ENCODE measurements around the gene TBX20. TPM values are rescaled to one million over a fixed set of nuclear protein-coding genes. Genes with fewer than 3 reads are reported as not detected.
"Not testable (repeated sequence)": the region's sequence is repeated elsewhere in the genome, so short reads cannot be mapped to it uniquely, and the experiment has no call there.

TBX20 gene
- total and polyA plus RNA-seq, 10 of the 15 experiments (the other 5 are each of a cell fraction or from before 2014, with no cell fraction given) = not detected

- peak; percentile 65 for ATAC-seq
- in situ Hi-C loops (cut with MboI) = not testable (repeated sequence)
Measured at GRCh38 chr7:35228496-35229051, 25.3 kb downstream of the TBX20 start.

DNA sequence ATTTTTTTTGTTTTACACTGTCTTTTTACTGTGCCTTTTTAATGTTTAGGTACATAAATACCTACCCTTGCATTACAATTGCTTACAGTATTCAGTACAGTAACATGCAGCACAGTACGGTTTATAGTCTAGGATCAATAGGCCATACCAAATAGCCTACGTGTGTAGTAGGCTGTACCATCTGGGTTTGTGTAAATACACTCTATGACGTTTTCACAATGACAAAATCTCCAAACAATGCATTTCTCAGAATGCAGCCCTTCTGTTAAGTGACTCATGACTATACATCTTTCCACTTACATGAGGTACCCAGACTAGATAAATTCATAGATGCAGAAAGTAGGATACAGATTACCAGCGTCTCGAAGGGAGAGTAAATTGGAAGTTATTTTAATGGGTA, 26.5 kb downstream of the TBX20 start:
- H3K27me3 ChIP-seq (replicated peaks in 1 of 2; ENCODE audit: control insufficient read depth in 2 of 2, insufficient read depth in 2 of 2, low read length in 1 of 2); H2AFZ ChIP-seq (ENCODE audit: control insufficient read depth, low read depth, low read length); H3K27ac ChIP-seq (ENCODE audit: control insufficient read depth, insufficient read depth); CTCF ChIA-PET; POLR2A ChIA-PET; SMC1A ChIA-PET (ENCODE audit: uncharacterized antibody, unreplicated experiment); in situ Hi-C loops (cut with MboI); RAD21 ChIA-PET (ENCODE audit: unreplicated experiment); H3K9ac ChIP-seq (ENCODE audit: control insufficient read depth, insufficient read depth, low read length); H3K36me3 ChIP-seq (ENCODE audit: control insufficient read depth in 2 of 2, insufficient read depth in 2 of 2, low read length in 1 of 2); intact Hi-C loops (cut with micrococcal nuclease; ENCODE audit: unreplicated experiment); H3K4me1 ChIP-seq (ENCODE audit: control insufficient read depth, insufficient read depth, low read length); ATAC-seq; H3K4me3 ChIP-seq; FAIRE-seq; H3K9me3 ChIP-seq (replicated peaks; ENCODE audit: control insufficient read depth, insufficient read depth, low read length); BruUV-seq (replicated peaks); DNase-seq (ENCODE audit: low read depth, low spot score); H4K20me1 ChIP-seq (ENCODE audit: control insufficient read depth, insufficient read depth); H3K79me2 ChIP-seq (ENCODE audit: control insufficient read depth, insufficient read depth, low read length); H3K4me2 ChIP-seq (ENCODE audit: control insufficient read depth, insufficient read depth): not testable (repeated sequence)
- WGBS (ENCODE audit: insufficient coverage, insufficient replicate concordance, low lambda C conversion rate, missing lambda C conversion rate) = 42% methylated on average over 5 of the region's 5 CpGs

More at GRCh38 chr7:35228496-35229051, 25.3 kb downstream of the TBX20 start:
- SMC1A ChIA-PET (ENCODE audit: uncharacterized antibody, unreplicated experiment); H3K27ac ChIP-seq (ENCODE audit: control insufficient read depth, insufficient read depth); POLR2A ChIA-PET; H3K4me1 ChIP-seq (ENCODE audit: control insufficient read depth, insufficient read depth, low read length); H3K9ac ChIP-seq (ENCODE audit: control insufficient read depth, insufficient read depth, low read length); H3K27me3 ChIP-seq (replicated peaks in 1 of 2; ENCODE audit: control insufficient read depth in 2 of 2, insufficient read depth in 2 of 2, low read length in 1 of 2); H4K20me1 ChIP-seq (ENCODE audit: control insufficient read depth, insufficient read depth); H3K36me3 ChIP-seq (ENCODE audit: control insufficient read depth in 2 of 2, insufficient read depth in 2 of 2, low read length in 1 of 2); H2AFZ ChIP-seq (ENCODE audit: control insufficient read depth, low read depth, low read length); H3K4me2 ChIP-seq (ENCODE audit: control insufficient read depth, insufficient read depth); DNase-seq (ENCODE audit: low read depth, low spot score); intact Hi-C loops (cut with micrococcal nuclease; ENCODE audit: unreplicated experiment); H3K79me2 ChIP-seq (ENCODE audit: control insufficient read depth, insufficient read depth, low read length); BruUV-seq (replicated peaks); H3K9me3 ChIP-seq (replicated peaks; ENCODE audit: control insufficient read depth, insufficient read depth, low read length); H3K4me3 ChIP-seq; RAD21 ChIA-PET (ENCODE audit: unreplicated experiment); CTCF ChIA-PET: not testable (repeated sequence)
- peak; percentile 59 for FAIRE-seq
- 2% methylated on average over 5 of the region's 5 CpGs for WGBS (ENCODE audit: insufficient coverage, insufficient replicate concordance, low lambda C conversion rate, missing lambda C conversion rate)
- TF ChIP-seq RUNX3 (IDR thresholded peaks at IDR 0.05; ENCODE audit: low read length) (peak; percentile 34; the same call in 1 of the 2 replicates), MEF2A (IDR thresholded peaks at IDR 0.05; ENCODE audit: insufficient read depth, low read depth, low read length) (0 out of 2 replicates have a peak, but pooled peaks have one; percentile 37), MEF2B (IDR thresholded peaks at IDR 0.05; ENCODE audit: partially characterized antibody, poor library complexity, severe bottlenecking) (peak; percentile 55)

DNA sequence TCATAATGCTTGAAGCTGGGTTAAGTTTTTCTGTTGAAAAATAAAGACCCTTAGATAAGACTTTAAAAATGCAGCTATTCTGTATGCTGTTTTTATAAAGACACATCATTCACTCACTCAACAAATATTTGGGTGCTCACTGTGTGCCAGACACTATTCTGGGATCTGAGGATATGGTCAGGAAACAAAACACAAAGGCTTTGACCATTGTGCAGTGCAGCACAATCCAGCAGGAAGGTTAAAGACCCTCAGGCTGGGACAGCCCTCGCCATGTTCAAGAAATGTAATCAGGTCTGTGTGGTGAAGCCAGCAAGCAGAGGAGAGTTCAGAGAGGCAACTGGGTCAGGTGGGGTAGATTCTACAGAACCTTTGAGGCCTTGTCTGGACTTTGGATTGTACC, 31.5 kb downstream of the TBX20 start:
- in situ Hi-C loops (cut with MboI) = loop anchor here (25.0 kb wide), 1 partner anchor 290 kb away; no protein-coding TSS in a partner anchor
- H3K27me3 ChIP-seq (replicated peaks in 1 of 2; ENCODE audit: control insufficient read depth in 2 of 2, insufficient read depth in 2 of 2, low read length in 1 of 2); BruUV-seq (replicated peaks); H3K4me2 ChIP-seq (ENCODE audit: control insufficient read depth, insufficient read depth); H3K9ac ChIP-seq (ENCODE audit: control insufficient read depth, insufficient read depth, low read length); DNase-seq (ENCODE audit: low read depth, low spot score); H4K20me1 ChIP-seq (ENCODE audit: control insufficient read depth, insufficient read depth); ATAC-seq; POLR2A ChIA-PET; CTCF ChIA-PET; H2AFZ ChIP-seq (ENCODE audit: control insufficient read depth, low read depth, low read length); H3K79me2 ChIP-seq (ENCODE audit: control insufficient read depth, insufficient read depth, low read length); H3K4me1 ChIP-seq (ENCODE audit: control insufficient read depth, insufficient read depth, low read length); H3K36me3 ChIP-seq (ENCODE audit: control insufficient read depth in 2 of 2, insufficient read depth in 2 of 2, low read length in 1 of 2); H3K27ac ChIP-seq (ENCODE audit: control insufficient read depth, insufficient read depth); H3K9me3 ChIP-seq (replicated peaks; ENCODE audit: control insufficient read depth, insufficient read depth, low read length); intact Hi-C loops (cut with micrococcal nuclease; ENCODE audit: unreplicated experiment); RAD21 ChIA-PET (ENCODE audit: unreplicated experiment); H3K4me3 ChIP-seq; SMC1A ChIA-PET (ENCODE audit: uncharacterized antibody, unreplicated experiment); FAIRE-seq: not testable (repeated sequence)
- WGBS (ENCODE audit: insufficient coverage, insufficient replicate concordance, low lambda C conversion rate, missing lambda C conversion rate) = 0% methylated on average over 1 of the region's 1 CpG

DNA sequence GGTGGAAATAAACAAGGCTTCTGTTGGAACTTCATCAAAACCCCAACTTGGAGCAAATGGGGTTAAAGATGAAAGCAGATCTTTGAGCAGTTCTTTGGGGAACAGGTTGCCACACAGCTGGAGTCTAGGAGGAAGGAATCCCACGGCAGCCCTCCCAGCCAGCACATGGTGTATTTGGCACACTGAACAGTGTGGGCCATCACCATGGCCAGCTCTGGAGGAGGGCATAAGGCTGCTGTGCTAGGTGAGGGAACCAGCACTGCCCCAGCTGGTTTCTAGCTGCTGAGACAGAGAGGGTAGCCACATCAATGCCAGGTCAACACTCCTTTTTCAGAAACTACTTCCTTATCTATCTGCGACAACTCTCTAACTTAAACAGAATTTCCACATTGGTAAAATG, 33.7 kb downstream of the TBX20 start:
- H3K4me1 ChIP-seq (ENCODE audit: control insufficient read depth, insufficient read depth, low read length); H3K4me2 ChIP-seq (ENCODE audit: control insufficient read depth, insufficient read depth); H4K20me1 ChIP-seq (ENCODE audit: control insufficient read depth, insufficient read depth); H3K9me3 ChIP-seq (replicated peaks; ENCODE audit: control insufficient read depth, insufficient read depth, low read length); H3K27ac ChIP-seq (ENCODE audit: control insufficient read depth, insufficient read depth); H3K9ac ChIP-seq (ENCODE audit: control insufficient read depth, insufficient read depth, low read length); H3K27me3 ChIP-seq (replicated peaks in 1 of 2; ENCODE audit: control insufficient read depth in 2 of 2, insufficient read depth in 2 of 2, low read length in 1 of 2); BruUV-seq (replicated peaks); H3K36me3 ChIP-seq (ENCODE audit: control insufficient read depth in 2 of 2, insufficient read depth in 2 of 2, low read length in 1 of 2); POLR2A ChIA-PET; intact Hi-C loops (cut with micrococcal nuclease; ENCODE audit: unreplicated experiment); ATAC-seq; SMC1A ChIA-PET (ENCODE audit: uncharacterized antibody, unreplicated experiment); H3K79me2 ChIP-seq (ENCODE audit: control insufficient read depth, insufficient read depth, low read length); H3K4me3 ChIP-seq; RAD21 ChIA-PET (ENCODE audit: unreplicated experiment); FAIRE-seq; H2AFZ ChIP-seq (ENCODE audit: control insufficient read depth, low read depth, low read length); CTCF ChIA-PET; DNase-seq (ENCODE audit: low read depth, low spot score): not testable (repeated sequence)
- WGBS (ENCODE audit: insufficient coverage, insufficient replicate concordance, low lambda C conversion rate, missing lambda C conversion rate) = 63% methylated on average over 2 of the region's 2 CpGs
- in situ Hi-C loops (cut with MboI) = loop anchor here (25.0 kb wide), 1 partner anchor 292 kb away; no protein-coding TSS in a partner anchor
